ENCODE measurements around the gene ACOXL. TPM values are rescaled to one million over a fixed set of nuclear protein-coding genes. Genes with fewer than 3 reads are reported as not detected.

Gene ACOXL
- total and polyA plus RNA-seq, 2 of the 8 experiments (the other 6 are each of a cell fraction or from before 2014, with no cell fraction given), result 11.4 to 20.6 TPM

- no peak overlapping the region for H2AFZ ChIP-seq (ENCODE audit: low read length)
- no peak overlapping the region for H2BK12ac ChIP-seq (ENCODE audit: low read depth, low read length)
- no peak overlapping the region for H2BK15ac ChIP-seq (ENCODE audit: low read length)
- POLR2A ChIA-PET (ENCODE audit: partially characterized antibody), result no interaction called here
- no peak overlapping the region for H4K5ac ChIP-seq (ENCODE audit: insufficient read length, low read depth, low read length)
- H2BK5ac ChIP-seq (ENCODE audit: low read depth, low read length), result no peak overlapping the region
- H3K9me3 ChIP-seq (ENCODE audit: insufficient read depth in 2 of 2, low read depth in 1 of 2, low read length in 1 of 2), result peaks cover 10% of the 10 kb centered on the region in 2 experiments; a peak in 3 of 4 replicates
- no peak for DNase-seq (ENCODE audit: low read depth in 1 of 2, low spot score in 2 of 2)
- no peaks in the 10 kb centered on the region for H3K79me1 ChIP-seq (ENCODE audit: low read depth, low read length)
- no peak overlapping the region for H3K14ac ChIP-seq (ENCODE audit: insufficient read length)
- no peaks in the 10 kb centered on the region for H3K23me2 ChIP-seq (ENCODE audit: low read depth, low read length)
- 85% methylated on average over 5 of the region's 5 CpGs; no CpG with 5 or more reads in 1 of the 2 experiments for WGBS, 2 experiments (ENCODE audit: extremely low coverage in 1 of 2, insufficient coverage in 1 of 2, insufficient read length in 1 of 2, insufficient replicate concordance in 2 of 2, low coverage in 1 of 2, low lambda C conversion rate in 2 of 2, missing lambda C conversion rate in 1 of 2)
- no peak overlapping the region for H3K4ac ChIP-seq (replicated peaks; ENCODE audit: insufficient read length, low read depth, low read length)
- H3K79me2 ChIP-seq (ENCODE audit: control insufficient read depth in 1 of 2, insufficient read depth in 2 of 2, low read length in 2 of 2), result no peaks in the 10 kb centered on the region
- H3K4me3 ChIP-seq (ENCODE audit: extremely low read depth in 1 of 4, insufficient read depth in 2 of 4, low read depth in 3 of 4, low read length in 4 of 4), result no peak overlapping the region
- no peak overlapping the region for H4K91ac ChIP-seq (replicated peaks; ENCODE audit: insufficient read length, low read length)
- no peak overlapping the region for H3K23ac ChIP-seq (ENCODE audit: insufficient read length)
- TF ChIP-seq EP300 (IDR thresholded peaks at IDR 0.05; ENCODE audit: borderline replicate concordance in 1 of 2, low read depth in 2 of 2, low read length in 2 of 2) (no peak), RAD21 (IDR thresholded peaks at IDR 0.05 in 1 of 2, conservative IDR thresholded peaks at IDR 0.05 in 1 of 2; ENCODE audit: low read depth in 2 of 2, low read length in 2 of 2) (no peak), GABPA (IDR thresholded peaks at IDR 0.05; ENCODE audit: borderline replicate concordance, insufficient read depth, low read length) (no peak), TCF12 (IDR thresholded peaks at IDR 0.05; ENCODE audit: low read depth, low read length) (no peak), TBP (IDR thresholded peaks at IDR 0.05; ENCODE audit: low read depth, low read length) (no peak), SUZ12 (IDR thresholded peaks at IDR 0.05; ENCODE audit: low read length) (no peak), RBBP5 (IDR thresholded peaks at IDR 0.05; ENCODE audit: borderline replicate concordance, low read depth, low read length) (no peak), CREB1 (IDR thresholded peaks at IDR 0.05) (no peak), CEBPB (IDR thresholded peaks at IDR 0.05; ENCODE audit: low read depth, low read length) (no peak), SP2 (IDR thresholded peaks at IDR 0.05; ENCODE audit: low read length) (no peak), CBX8 (IDR thresholded peaks at IDR 0.05; ENCODE audit: borderline replicate concordance, low read depth, low read length) (no peak), BCL11A (IDR thresholded peaks at IDR 0.05; ENCODE audit: low read depth in 2 of 2, low read length in 2 of 2) (no peak), SIN3A (conservative IDR thresholded peaks at IDR 0.05 in 1 of 2, IDR thresholded peaks at IDR 0.05 in 1 of 2; ENCODE audit: low read depth in 1 of 2, low read length in 2 of 2) (no peak), YY1 (IDR thresholded peaks at IDR 0.05; ENCODE audit: low read depth, low read length) (no peak)
- H3K27me3 ChIP-seq (replicated peaks in 1 of 4; ENCODE audit: control insufficient read depth in 3 of 4, extremely low read depth in 1 of 4, insufficient read depth in 3 of 4, low read length in 3 of 4), result no peaks in the 10 kb centered on the region
- H2AK5ac ChIP-seq (ENCODE audit: low read depth, low read length), result no peak overlapping the region
- no peaks in the 10 kb centered on the region for H4K20me1 ChIP-seq (replicated peaks in 1 of 2; ENCODE audit: control insufficient read depth in 1 of 2, insufficient read depth in 2 of 2, low read length in 2 of 2)
- CTCF ChIA-PET (ENCODE audit: partially characterized antibody), result interaction anchor here (1.3 to 2.8 kb wide), 4 partner anchors 12 to 220 kb away, joined by 3 to 9 read pairs (median 6); no protein-coding TSS in a partner anchor
- peaks cover 0 to 5% (median 2%) of the 10 kb centered on the region in 4 experiments; a peak in 3 of 7 replicates for H3K4me1 ChIP-seq (replicated peaks in 1 of 4; ENCODE audit: control insufficient read depth in 3 of 4, insufficient read depth in 4 of 4, low read length in 3 of 4)
- no peak overlapping the region for H3K9ac ChIP-seq (replicated peaks in 1 of 4; ENCODE audit: extremely low read depth in 1 of 4, low read depth in 3 of 4, low read length in 3 of 4)
- H3K4me2 ChIP-seq (ENCODE audit: insufficient read depth in 1 of 2, low read depth in 2 of 2, low read length in 2 of 2), result no peak overlapping the region
- no peaks in the 10 kb centered on the region; a peak in 1 of 8 replicates for H3K36me3 ChIP-seq (ENCODE audit: control insufficient read depth in 2 of 4, insufficient read depth in 4 of 4, low read length in 3 of 4)
- H2BK120ac ChIP-seq (replicated peaks; ENCODE audit: low read depth, low read length), result no peak overlapping the region
- FAIRE-seq, result no peak
- no peak overlapping the region for H4K8ac ChIP-seq (ENCODE audit: extremely low read depth, insufficient read depth, low read length)
- no peak overlapping the region for H3K56ac ChIP-seq (replicated peaks; ENCODE audit: insufficient read length, low read depth, low read length)
- H3K27ac ChIP-seq (ENCODE audit: low read depth, low read length), result no peak overlapping the region
- H2BK20ac ChIP-seq (ENCODE audit: low read length), result no peak overlapping the region
- H3K18ac ChIP-seq (ENCODE audit: extremely low read depth, low read length), result no peak overlapping the region
Measured at GRCh38 chr2:111071600-111072171, 339.3 kb downstream of the ACOXL start.
